ENCODE results near the gene PEMT. TPM values are rescaled to one million over a fixed set of nuclear protein-coding genes. Genes with fewer than 3 reads are reported as not detected.
A peak's percentile ranks its signal among the peaks of the same experiment; 100 is the strongest.

Gene PEMT
- total and polyA plus RNA-seq, 2 of the 4 experiments (the other 2 are of a cell fraction): 23.3 to 49.5 TPM

DNA sequence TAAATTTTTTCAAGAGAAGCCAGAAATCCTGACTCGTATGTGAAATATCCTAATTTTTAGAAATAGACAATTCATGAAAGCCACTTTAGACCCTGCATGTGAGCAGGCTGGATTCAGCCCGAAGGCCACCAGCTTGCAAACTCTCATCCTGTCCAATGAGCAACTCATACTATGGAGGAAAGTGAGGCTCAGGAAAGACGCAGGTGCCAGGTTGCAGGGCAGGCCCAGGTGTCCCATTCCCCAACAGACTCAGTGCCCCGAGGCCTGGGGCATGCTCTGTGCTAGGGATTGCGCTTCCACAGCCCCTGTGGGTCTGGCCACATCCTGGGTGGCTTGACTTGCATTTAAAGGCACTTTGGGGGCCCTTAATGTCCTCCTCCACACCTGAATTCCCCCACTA is 78.6 kb downstream of the PEMT start:
- in situ Hi-C loops (cut with MboI; ENCODE audit: low sequenced_read_pairs) (no loop called here), intact Hi-C loops (cut with micrococcal nuclease) (no loop called here), dilution Hi-C loops (cut with HindIII; ENCODE audit: low sequenced_read_pairs, unreplicated experiment) (no loop called here)
- no peak overlapping the region for H2BK120ac ChIP-seq (ENCODE audit: low read depth, low read length)
- no peaks in the 10 kb centered on the region for H3K79me1 ChIP-seq (ENCODE audit: low read depth in 1 of 2, low read length in 2 of 2)
- no peak overlapping the region for H4K5ac ChIP-seq (ENCODE audit: low read depth, low read length)
- DNase-seq (no peak), ATAC-seq (ENCODE audit: low read depth) (no peak)
- H3K4me2 ChIP-seq (ENCODE audit: low read depth, low read length): no peak overlapping the region
- no peak overlapping the region for H4K8ac ChIP-seq (ENCODE audit: low read depth in 2 of 2, low read length in 2 of 2)
- BruUV-seq (replicated peaks): no TSS peak
- H3K36me3 ChIP-seq (ENCODE audit: control insufficient read depth, insufficient read depth, low read length): no peaks in the 10 kb centered on the region
- H2AK5ac ChIP-seq (ENCODE audit: low read depth, low read length): no peak overlapping the region
- H3K23ac ChIP-seq (ENCODE audit: low read depth, low read length): no peak overlapping the region
- peaks cover 2% of the 10 kb centered on the region; the same call in 1 of the 2 replicates for H3K27me3 ChIP-seq (ENCODE audit: control insufficient read depth, insufficient read depth, low read length)
- H3K27ac ChIP-seq (ENCODE audit: insufficient read depth, low read length): no peak overlapping the region
- H2AK9ac ChIP-seq (replicated peaks; ENCODE audit: low read depth, low read length, poor library complexity): peak overlapping the region; percentile 71
- H3K4me3 ChIP-seq (ENCODE audit: insufficient read depth, low read depth, low read length): no peak overlapping the region
- H3K4ac ChIP-seq (ENCODE audit: low read depth, low read length): no peak overlapping the region
- no peak overlapping the region for H2BK5ac ChIP-seq (ENCODE audit: low read depth, low read length, poor library complexity, severe bottlenecking)
- H4K91ac ChIP-seq (ENCODE audit: insufficient read depth, low read depth, low read length): no peak overlapping the region
- H3K9ac ChIP-seq (ENCODE audit: low read depth, low read length): no peak overlapping the region
- no peak overlapping the region for H2BK15ac ChIP-seq (ENCODE audit: low read depth, low read length)
- peaks cover 12% of the 10 kb centered on the region for H3K4me1 ChIP-seq (ENCODE audit: control insufficient read depth, insufficient read depth, low read length)
- no peak overlapping the region for H3K56ac ChIP-seq (ENCODE audit: extremely low read depth, insufficient read depth, low read length)
- no peak overlapping the region for H3K14ac ChIP-seq (replicated peaks; ENCODE audit: low read depth, low read length)
- H4K20me1 ChIP-seq (ENCODE audit: insufficient read depth, low read length): peaks cover 28% of the 10 kb centered on the region
- H2AFZ ChIP-seq (replicated peaks; ENCODE audit: low read length, poor library complexity): no peak overlapping the region
- no peaks in the 10 kb centered on the region for H3K9me3 ChIP-seq (ENCODE audit: control insufficient read depth, insufficient read depth, low read length)
- no peak for TF ChIP-seq MXI1 (IDR thresholded peaks at IDR 0.05; ENCODE audit: borderline replicate concordance, low read depth, low read length)
- no peak for TF ChIP-seq BHLHE40 (IDR thresholded peaks at IDR 0.05; ENCODE audit: low read depth, low read length)
- TF ChIP-seq NFE2L2 (IDR thresholded peaks at IDR 0.05; ENCODE audit: low read depth, low read length): no peak
- TF ChIP-seq RAD21 (IDR thresholded peaks at IDR 0.05; ENCODE audit: low read length): no peak
- no peak for TF ChIP-seq MAFK (IDR thresholded peaks at IDR 0.05; ENCODE audit: low read depth, low read length)
- no peak for TF ChIP-seq CHD1 (IDR thresholded peaks at IDR 0.05; ENCODE audit: low read depth, low read length)
- no peak for TF ChIP-seq MAZ (IDR thresholded peaks at IDR 0.05; ENCODE audit: borderline replicate concordance, low read depth, low read length)
- TF ChIP-seq FOS (IDR thresholded peaks at IDR 0.05; ENCODE audit: low read depth, low read length): no peak
- no peak for TF ChIP-seq RFX5 (IDR thresholded peaks at IDR 0.05; ENCODE audit: low read depth, low read length)
- no peak for TF ChIP-seq RCOR1 (IDR thresholded peaks at IDR 0.05; ENCODE audit: insufficient replicate concordance, low read length)
- no peak for TF ChIP-seq SMC3 (IDR thresholded peaks at IDR 0.05; ENCODE audit: low read depth, low read length)
- TF ChIP-seq, protein P1, sequence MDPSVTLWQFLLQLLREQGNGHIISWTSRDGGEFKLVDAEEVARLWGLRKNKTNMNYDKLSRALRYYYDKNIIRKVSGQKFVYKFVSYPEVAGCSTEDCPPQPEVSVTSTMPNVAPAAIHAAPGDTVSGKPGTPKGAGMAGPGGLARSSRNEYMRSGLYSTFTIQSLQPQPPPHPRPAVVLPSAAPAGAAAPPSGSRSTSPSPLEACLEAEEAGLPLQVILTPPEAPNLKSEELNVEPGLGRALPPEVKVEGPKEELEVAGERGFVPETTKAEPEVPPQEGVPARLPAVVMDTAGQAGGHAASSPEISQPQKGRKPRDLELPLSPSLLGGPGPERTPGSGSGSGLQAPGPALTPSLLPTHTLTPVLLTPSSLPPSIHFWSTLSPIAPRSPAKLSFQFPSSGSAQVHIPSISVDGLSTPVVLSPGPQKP (IDR thresholded peaks at IDR 0.05; ENCODE audit: borderline replicate concordance, low read depth, low read length): no peak
- TF ChIP-seq, protein P2, sequence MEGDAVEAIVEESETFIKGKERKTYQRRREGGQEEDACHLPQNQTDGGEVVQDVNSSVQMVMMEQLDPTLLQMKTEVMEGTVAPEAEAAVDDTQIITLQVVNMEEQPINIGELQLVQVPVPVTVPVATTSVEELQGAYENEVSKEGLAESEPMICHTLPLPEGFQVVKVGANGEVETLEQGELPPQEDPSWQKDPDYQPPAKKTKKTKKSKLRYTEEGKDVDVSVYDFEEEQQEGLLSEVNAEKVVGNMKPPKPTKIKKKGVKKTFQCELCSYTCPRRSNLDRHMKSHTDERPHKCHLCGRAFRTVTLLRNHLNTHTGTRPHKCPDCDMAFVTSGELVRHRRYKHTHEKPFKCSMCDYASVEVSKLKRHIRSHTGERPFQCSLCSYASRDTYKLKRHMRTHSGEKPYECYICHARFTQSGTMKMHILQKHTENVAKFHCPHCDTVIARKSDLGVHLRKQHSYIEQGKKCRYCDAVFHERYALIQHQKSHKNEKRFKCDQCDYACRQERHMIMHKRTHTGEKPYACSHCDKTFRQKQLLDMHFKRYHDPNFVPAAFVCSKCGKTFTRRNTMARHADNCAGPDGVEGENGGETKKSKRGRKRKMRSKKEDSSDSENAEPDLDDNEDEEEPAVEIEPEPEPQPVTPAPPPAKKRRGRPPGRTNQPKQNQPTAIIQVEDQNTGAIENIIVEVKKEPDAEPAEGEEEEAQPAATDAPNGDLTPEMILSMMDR (conservative IDR thresholded peaks at IDR 0.05; ENCODE audit: low read depth, low read length): no peak
- no peak for TF ChIP-seq CEBPB (IDR thresholded peaks at IDR 0.05; ENCODE audit: low read depth, low read length)
- TF ChIP-seq POLR2A (IDR thresholded peaks at IDR 0.05; ENCODE audit: low read depth, low read length): no peak
- TF ChIP-seq, protein P3, sequence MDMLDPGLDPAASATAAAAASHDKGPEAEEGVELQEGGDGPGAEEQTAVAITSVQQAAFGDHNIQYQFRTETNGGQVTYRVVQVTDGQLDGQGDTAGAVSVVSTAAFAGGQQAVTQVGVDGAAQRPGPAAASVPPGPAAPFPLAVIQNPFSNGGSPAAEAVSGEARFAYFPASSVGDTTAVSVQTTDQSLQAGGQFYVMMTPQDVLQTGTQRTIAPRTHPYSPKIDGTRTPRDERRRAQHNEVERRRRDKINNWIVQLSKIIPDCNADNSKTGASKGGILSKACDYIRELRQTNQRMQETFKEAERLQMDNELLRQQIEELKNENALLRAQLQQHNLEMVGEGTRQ (IDR thresholded peaks at IDR 0.05; ENCODE audit: low read depth, low read length): no peak
- H3K9me1 ChIP-seq (ENCODE audit: insufficient read depth, low read length): peaks cover 4% of the 10 kb centered on the region; the same call in 1 of the 2 replicates
- no peak overlapping the region for H3K18ac ChIP-seq (ENCODE audit: low read depth, low read length)
- CTCF ChIA-PET: no interaction called here
- no CpG with 5 or more reads among the region's 5 CpGs for WGBS, 2 experiments (ENCODE audit: extremely low coverage in 2 of 2, insufficient read length in 1 of 2)
- no peak overlapping the region for H2BK20ac ChIP-seq (ENCODE audit: low read depth, low read length)
- POLR2A ChIA-PET (ENCODE audit: unreplicated experiment): no interaction called here

Data from IMR-90 (cell line).